Hair follicle dermal papilla cell (primary cell): Measurements from ENCODE around the gene YIPF5. TPM values are rescaled to one million over a fixed set of nuclear protein-coding genes. Genes with fewer than 3 reads are reported as not detected.

Source experiments
- small RNA-seq: library from RNA; depleted of rRNA; stranded (forward); fragments of <200 nt; gene quantifications from one replicate; pipeline ENCODE3, GENCODE V24; 2012
- total RNA-seq: library from RNA; depleted of rRNA; stranded (reverse); fragments of >200 nt; gene quantifications from 2 replicates; pipeline ENCODE4 v1.2.3, GENCODE V29; 2012

The YIPF5 gene
- total RNA-seq, result 134 and 146 TPM in 2 replicates

DNA sequence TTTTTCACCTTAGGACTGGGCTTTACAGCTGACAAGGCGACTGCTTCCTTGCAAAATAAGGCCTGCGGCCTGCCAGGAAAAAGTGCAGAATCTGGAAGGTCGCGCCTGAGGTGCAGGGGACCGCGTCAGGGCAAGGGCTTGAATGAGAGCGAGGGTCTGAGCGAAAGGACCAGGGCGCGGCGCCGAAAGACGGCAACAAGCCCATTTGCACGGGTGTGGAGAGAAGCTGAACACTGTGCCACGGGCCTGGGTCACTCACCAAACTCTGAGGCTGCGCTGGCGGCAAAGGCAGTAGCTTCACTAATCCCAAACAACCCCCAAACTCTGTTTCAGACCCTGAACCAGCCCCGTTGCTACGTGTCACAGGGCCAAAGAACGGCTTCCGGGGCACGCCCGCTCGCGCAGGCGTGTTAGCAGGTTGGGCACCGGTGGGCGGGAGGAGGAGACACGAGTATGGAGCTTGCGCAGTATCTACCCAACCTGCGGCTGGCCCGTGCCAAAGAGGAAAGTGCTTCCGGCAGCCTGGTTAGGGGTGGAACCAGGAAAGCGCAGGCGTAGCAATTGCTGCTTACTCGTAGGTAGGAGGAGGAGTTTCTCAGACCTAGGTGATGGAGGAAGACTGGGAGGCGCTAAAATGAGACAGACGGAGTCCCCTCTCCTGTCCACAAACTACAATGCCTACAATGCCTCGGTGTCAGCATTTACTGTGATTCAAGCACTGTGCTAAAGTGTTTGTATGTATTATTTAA lies at the start of gene YIPF5, which contains the start of gene KCTD16:
Gene YIPF5 (minus strand): TSS at position 384 of the 749 bp plus-strand sequence. CDS start 704 bp downstream, outside the sequence.
Gene KCTD16 (plus strand): TSS at position 598 of the 749 bp plus-strand sequence.

Small RNA genes lying within 50 kb of the gene (small RNA-seq; reads per million reads assigned to genes)
- not detected for gene RN7SL87P

Other genes starting within 250 kb of the YIPF5 start
- 0.24 and 0.49 TPM in 2 replicates for gene KCTD16, start 214 bp upstream of the YIPF5 start, total RNA-seq